ENCODE data around the gene AQP6.

The AQP6 gene

GRCh38 chr12:50013361-50014147, 40.8 kb downstream of the AQP6 start:
- Mint-ChIP-seq H3K36me3 (ENCODE audit: low read depth) (peaks cover 35% of the 10 kb centered on the region), H3K9me3 (no peaks in the 10 kb centered on the region), H3K4me3 (no peak overlapping the region), H3K4me1 (ENCODE audit: low read depth) (peaks cover 6% of the 10 kb centered on the region), H3K27ac (no peak overlapping the region), H3K27me3 (no peaks in the 10 kb centered on the region)

- peaks cover 36% of the 10 kb centered on the region for H3K36me3 Mint-ChIP-seq (ENCODE audit: low read depth)
- peaks cover 6% of the 10 kb centered on the region for H3K4me1 Mint-ChIP-seq (ENCODE audit: low read depth)
- H3K27ac Mint-ChIP-seq, result no peak overlapping the region
- no peaks in the 10 kb centered on the region for H3K9me3 Mint-ChIP-seq
- H3K27me3 Mint-ChIP-seq, result no peaks in the 10 kb centered on the region
- H3K4me3 Mint-ChIP-seq, result no peak overlapping the region
These were observed 41.6 kb downstream of the AQP6 start for GRCh38 chr12:50014342-50014741.

GRCh38 chr12:50016501-50017475, 44.0 kb downstream of the AQP6 start:
- Mint-ChIP-seq H3K9me3 (no peaks in the 10 kb centered on the region), H3K4me3 (no peak overlapping the region), H3K4me1 (ENCODE audit: low read depth) (peaks cover 9% of the 10 kb centered on the region), H3K27ac (no peak overlapping the region), H3K36me3 (ENCODE audit: low read depth) (peaks cover 34% of the 10 kb centered on the region), H3K27me3 (no peaks in the 10 kb centered on the region)

- Mint-ChIP-seq H3K27me3 (no peaks in the 10 kb centered on the region), H3K36me3 (ENCODE audit: low read depth) (peaks cover 38% of the 10 kb centered on the region), H3K9me3 (no peaks in the 10 kb centered on the region), H3K4me1 (ENCODE audit: low read depth) (peaks cover 11% of the 10 kb centered on the region), H3K27ac (no peak overlapping the region), H3K4me3 (no peak overlapping the region)
These were observed 44.9 kb downstream of the AQP6 start for GRCh38 chr12:50017641-50018040.

- no peak overlapping the region for H3K27ac Mint-ChIP-seq
- H3K27me3 Mint-ChIP-seq, result no peaks in the 10 kb centered on the region
- H3K36me3 Mint-ChIP-seq (ENCODE audit: low read depth), result peaks cover 42% of the 10 kb centered on the region
- H3K4me1 Mint-ChIP-seq (ENCODE audit: low read depth), result peaks cover 15% of the 10 kb centered on the region
- no peak overlapping the region for H3K4me3 Mint-ChIP-seq
- no peaks in the 10 kb centered on the region for H3K9me3 Mint-ChIP-seq
These were observed 45.4 kb downstream of the AQP6 start for GRCh38 chr12:50018154-50018553.

- no peaks in the 10 kb centered on the region for H3K27me3 Mint-ChIP-seq
- H3K9me3 Mint-ChIP-seq, result no peaks in the 10 kb centered on the region
- H3K36me3 Mint-ChIP-seq (ENCODE audit: low read depth), result peaks cover 39% of the 10 kb centered on the region
- H3K27ac Mint-ChIP-seq, result no peak overlapping the region
- no peak overlapping the region for H3K4me3 Mint-ChIP-seq
- peaks cover 14% of the 10 kb centered on the region for H3K4me1 Mint-ChIP-seq (ENCODE audit: low read depth)
These were observed 46.2 kb downstream of the AQP6 start for GRCh38 chr12:50018968-50019367.

GRCh38 chr12:50019524-50019923, 46.8 kb downstream of the AQP6 start:
- no peak overlapping the region for H3K27ac Mint-ChIP-seq
- no peaks in the 10 kb centered on the region for H3K27me3 Mint-ChIP-seq
- no peaks in the 10 kb centered on the region for H3K9me3 Mint-ChIP-seq
- H3K36me3 Mint-ChIP-seq (ENCODE audit: low read depth), result peaks cover 38% of the 10 kb centered on the region
- H3K4me3 Mint-ChIP-seq, result no peak overlapping the region
- H3K4me1 Mint-ChIP-seq (ENCODE audit: low read depth), result peaks cover 19% of the 10 kb centered on the region

GRCh38 chr12:50021031-50021430, 48.3 kb downstream of the AQP6 start:
- peaks cover 4% of the 10 kb centered on the region for H3K9me3 Mint-ChIP-seq
- H3K27ac Mint-ChIP-seq, result no peak overlapping the region
- no peaks in the 10 kb centered on the region for H3K27me3 Mint-ChIP-seq
- no peak overlapping the region for H3K4me3 Mint-ChIP-seq
- peaks cover 45% of the 10 kb centered on the region for H3K36me3 Mint-ChIP-seq (ENCODE audit: low read depth)
- H3K4me1 Mint-ChIP-seq (ENCODE audit: low read depth), result peaks cover 31% of the 10 kb centered on the region

- Mint-ChIP-seq H3K9me3 (peaks cover 4% of the 10 kb centered on the region), H3K27ac (no peak overlapping the region), H3K4me1 (ENCODE audit: low read depth) (peaks cover 32% of the 10 kb centered on the region), H3K27me3 (peaks cover 3% of the 10 kb centered on the region), H3K4me3 (peak overlapping the region; percentile 99), H3K36me3 (ENCODE audit: low read depth) (peaks cover 41% of the 10 kb centered on the region)
These were observed 50.2 kb downstream of the AQP6 start for GRCh38 chr12:50022903-50023302.

GRCh38 chr12:50024227-50024626, 51.5 kb downstream of the AQP6 start:
- Mint-ChIP-seq H3K27ac (peak overlapping the region; percentile 97), H3K9me3 (peaks cover 4% of the 10 kb centered on the region), H3K27me3 (peaks cover 3% of the 10 kb centered on the region), H3K36me3 (ENCODE audit: low read depth) (peaks cover 32% of the 10 kb centered on the region), H3K4me3 (peak overlapping the region; percentile 99), H3K4me1 (ENCODE audit: low read depth) (peaks cover 32% of the 10 kb centered on the region)

- peak overlapping the region; percentile 99 for H3K4me3 Mint-ChIP-seq
- peaks cover 3% of the 10 kb centered on the region for H3K27me3 Mint-ChIP-seq
- H3K27ac Mint-ChIP-seq, result peak overlapping the region; percentile 97
- H3K36me3 Mint-ChIP-seq (ENCODE audit: low read depth), result peaks cover 31% of the 10 kb centered on the region
- peaks cover 32% of the 10 kb centered on the region for H3K4me1 Mint-ChIP-seq (ENCODE audit: low read depth)
- H3K9me3 Mint-ChIP-seq, result peaks cover 4% of the 10 kb centered on the region
These were observed 52.0 kb downstream of the AQP6 start for GRCh38 chr12:50024805-50025186.

- Mint-ChIP-seq H3K9me3 (peaks cover 4% of the 10 kb centered on the region), H3K4me3 (peak within 1 kb of the TSS; percentile 99), H3K4me1 (ENCODE audit: low read depth) (peaks cover 32% of the 10 kb centered on the region), H3K27ac (peak within 1 kb of the TSS; percentile 97), H3K36me3 (ENCODE audit: low read depth) (peaks cover 31% of the 10 kb centered on the region), H3K27me3 (peaks cover 3% of the 10 kb centered on the region)
These were observed 52.7 kb downstream of the AQP6 start, which contains the start of gene RACGAP1 for GRCh38 chr12:50025187-50026059. Gene RACGAP1 (minus strand): TSS chr12:50025494. CDS start chr12:50016715, 8,779 bp downstream.

- Mint-ChIP-seq H3K4me3 (no peak overlapping the region), H3K27ac (no peak overlapping the region), H3K36me3 (ENCODE audit: low read depth) (peaks cover 27% of the 10 kb centered on the region), H3K9me3 (peaks cover 4% of the 10 kb centered on the region), H3K27me3 (peaks cover 3% of the 10 kb centered on the region), H3K4me1 (ENCODE audit: low read depth) (peaks cover 30% of the 10 kb centered on the region)
These were observed 53.9 kb downstream of the AQP6 start for GRCh38 chr12:50026691-50027090.
